HEK293 (cell line): Measurements from ENCODE around the gene TRAF7.

Experiments
- CTCF ChIA-PET: fragments of 350-600 bp; formaldehyde crosslinking; extraction: SDS; loops from one replicate; lab custom pipeline; 2021; ENCODE audit warnings: antibody characterized with exemption; lab: Yijun Ruan, JAX
- POLR2A ChIA-PET: fragments of 300-600 bp; formaldehyde crosslinking; extraction: SDS; loops from one replicate; lab custom pipeline; 2020; ENCODE audit warnings: antibody characterized with exemption, inconsistent platforms; lab: Yijun Ruan, JAX
- H3K27ac ChIP-seq: fragments of 200-500 bp; sonication (Bioruptor generic); 2 replicates; pipeline ENCODE4 v1.5.1; 2014; ENCODE audit warnings: low read depth, low read length, control low read depth, inconsistent platforms; ENCODE audit errors: extremely low read depth
- H3K36me3 ChIP-seq, 2 experiments: fragments of 200-500 bp in 1 of 2; sonication (Bioruptor generic) in 1 of 2; 1 replicate in 1 of 2; 2 replicates in 1 of 2; pipeline ENCODE4 v1.5.1; 2014 to 2017; ENCODE audit warnings: inconsistent platforms in 2 of 2, low read length in 2 of 2; ENCODE audit not compliant: control insufficient read depth in 2 of 2, insufficient read depth in 1 of 2
- H3K4me1 ChIP-seq: fragments of 200-500 bp; sonication (Bioruptor generic); 2 replicates; pipeline ENCODE4 v1.5.1; 2014; ENCODE audit warnings: mild to moderate bottlenecking, low read length, inconsistent platforms; ENCODE audit not compliant: control insufficient read depth, insufficient read depth
- H3K4me3 ChIP-seq: 2 replicates; pipeline ENCODE4 v1.5.1; 2011; ENCODE audit warnings: low read depth, mild to moderate bottlenecking, control low read depth, low read length, moderate library complexity
- H3K9me3 ChIP-seq: fragments of 200-500 bp; sonication (Bioruptor generic); 2 replicates; pipeline ENCODE4 v1.5.1; 2014; ENCODE audit warnings: low read depth, low read length, inconsistent platforms; ENCODE audit not compliant: control insufficient read depth, insufficient read depth
- BCL11A ChIP-seq: fragments of 450-650 bp; formaldehyde crosslinking; IDR thresholded peaks from 2 replicates; pipeline ENCODE4 v1.5.1; 2016; ENCODE audit warnings: low read depth, missing biosample characterization, missing genetic modification characterization
- BCL11B ChIP-seq: fragments of 450-650 bp; formaldehyde crosslinking; IDR thresholded peaks from 2 replicates; pipeline ENCODE4 v1.5.1; 2016; ENCODE audit warnings: low read depth, missing biosample characterization, missing genetic modification characterization
- FEZF1 ChIP-seq: fragments of 450-650 bp; formaldehyde crosslinking; IDR thresholded peaks from 2 replicates; pipeline ENCODE4 v1.5.1; 2016; ENCODE audit warnings: missing biosample characterization, missing genetic modification characterization
- GFI1B ChIP-seq: fragments of 450-650 bp; formaldehyde crosslinking; IDR thresholded peaks from 2 replicates; pipeline ENCODE4 v1.5.1; 2016; ENCODE audit warnings: missing biosample characterization, missing genetic modification characterization
- GLIS2 ChIP-seq: fragments of 450-650 bp; formaldehyde crosslinking; IDR thresholded peaks from 2 replicates; pipeline ENCODE4 v1.5.1; 2016; ENCODE audit warnings: missing biosample characterization, missing genetic modification characterization
- HOXC10 ChIP-seq: sonication (generic); formaldehyde crosslinking; IDR thresholded peaks from 2 replicates; pipeline ENCODE4 v1.8.1; 2023; ENCODE audit warnings: mild to moderate bottlenecking, missing genetic modification reagents
- HOXD13 ChIP-seq: sonication (generic); formaldehyde crosslinking; IDR thresholded peaks from 2 replicates; pipeline ENCODE4 v1.8.0; 2022; ENCODE audit warnings: missing genetic modification reagents, borderline replicate concordance
- KLF16 ChIP-seq: fragments of 450-650 bp; formaldehyde crosslinking; IDR thresholded peaks from 2 replicates; pipeline ENCODE4 v1.5.1; 2017; ENCODE audit warnings: missing biosample characterization, missing genetic modification characterization
- MYNN ChIP-seq: fragments of 450-650 bp; formaldehyde crosslinking; IDR thresholded peaks from 2 replicates; pipeline ENCODE4 v1.5.1; 2016; ENCODE audit warnings: missing biosample characterization, missing genetic modification characterization, borderline replicate concordance
- OSR2 ChIP-seq: fragments of 450-650 bp; formaldehyde crosslinking; IDR thresholded peaks from 2 replicates; pipeline ENCODE4 v1.5.1; 2016; ENCODE audit warnings: missing biosample characterization, missing genetic modification characterization
- OVOL3 ChIP-seq: fragments of 450-650 bp; formaldehyde crosslinking; IDR thresholded peaks from 2 replicates; pipeline ENCODE4 v1.5.1; 2016; ENCODE audit warnings: missing biosample characterization, missing genetic modification characterization
- SP3 ChIP-seq: fragments of 450-650 bp; formaldehyde crosslinking; IDR thresholded peaks from 2 replicates; pipeline ENCODE4 v1.5.1; 2016; ENCODE audit warnings: missing biosample characterization, missing genetic modification characterization
- YY1 ChIP-seq: fragments of 450-650 bp; formaldehyde crosslinking; IDR thresholded peaks from 2 replicates; pipeline ENCODE4 v1.5.1; 2018; ENCODE audit warnings: missing biosample characterization, missing genetic modification characterization
- ZBTB7A ChIP-seq: fragments of 450-650 bp; formaldehyde crosslinking; IDR thresholded peaks from 2 replicates; pipeline ENCODE4 v1.5.1; 2016; ENCODE audit warnings: low read depth, missing biosample characterization, missing genetic modification characterization
- ZFP69B ChIP-seq: fragments of 450-650 bp; formaldehyde crosslinking; IDR thresholded peaks from 2 replicates; pipeline ENCODE4 v1.5.1; 2016; ENCODE audit warnings: missing biosample characterization, missing genetic modification characterization
- ZNF223 ChIP-seq: fragments of 450-650 bp; formaldehyde crosslinking; IDR thresholded peaks from 2 replicates; pipeline ENCODE4 v1.5.1; 2016; ENCODE audit warnings: missing biosample characterization, missing genetic modification characterization
- ZNF23 ChIP-seq: fragments of 450-650 bp; formaldehyde crosslinking; IDR thresholded peaks from 2 replicates; pipeline ENCODE4 v1.5.1; 2016; ENCODE audit warnings: missing biosample characterization, missing genetic modification characterization, borderline replicate concordance
- ZNF341 ChIP-seq: fragments of 450-650 bp; formaldehyde crosslinking; IDR thresholded peaks from 2 replicates; pipeline ENCODE4; 2016; ENCODE audit warnings: low read depth, missing biosample characterization, missing genetic modification characterization
- ZNF366 ChIP-seq: fragments of 450-650 bp; formaldehyde crosslinking; conservative IDR thresholded peaks from 2 replicates; pipeline ENCODE4 v1.5.1; 2016; ENCODE audit warnings: missing biosample characterization, missing genetic modification characterization
- ZNF404 ChIP-seq: fragments of 450-650 bp; formaldehyde crosslinking; IDR thresholded peaks from 2 replicates; pipeline ENCODE4 v1.5.1; 2017; ENCODE audit warnings: missing biosample characterization, missing genetic modification characterization
- ZNF521 ChIP-seq: fragments of 450-650 bp; formaldehyde crosslinking; IDR thresholded peaks from 2 replicates; pipeline ENCODE4 v1.5.1; 2017; ENCODE audit warnings: missing biosample characterization, mild to moderate bottlenecking, missing genetic modification characterization
- ZNF548 ChIP-seq: fragments of 450-650 bp; formaldehyde crosslinking; IDR thresholded peaks from 2 replicates; pipeline ENCODE4 v1.5.1; 2016; ENCODE audit warnings: missing biosample characterization, missing genetic modification characterization
- ZNF629 ChIP-seq: fragments of 450-650 bp; formaldehyde crosslinking; IDR thresholded peaks from 2 replicates; pipeline ENCODE4 v1.5.1; 2017; ENCODE audit warnings: missing biosample characterization, missing genetic modification characterization
- TF ChIP-seq, protein P1 (sequence below): fragments of 450-650 bp; formaldehyde crosslinking; IDR thresholded peaks from 2 replicates; pipeline ENCODE4 v1.5.1; 2017; ENCODE audit warnings: missing biosample characterization, missing genetic modification characterization
- TF ChIP-seq, protein P2 (sequence below): IDR thresholded peaks from 2 replicates; pipeline ENCODE4 v1.6.1; 2011; ENCODE audit warnings: mild to moderate bottlenecking, low read depth, low read length, borderline replicate concordance
- TF ChIP-seq, protein P3 (sequence below): fragments of 450-650 bp; formaldehyde crosslinking; IDR thresholded peaks from 2 replicates; pipeline ENCODE4 v1.5.1; 2017; ENCODE audit warnings: missing biosample characterization, missing genetic modification characterization
- TF ChIP-seq, protein P4 (sequence below): fragments of 450-650 bp; formaldehyde crosslinking; IDR thresholded peaks from 2 replicates; pipeline ENCODE4 v1.5.0; 2017; ENCODE audit warnings: missing biosample characterization, missing genetic modification characterization, borderline replicate concordance
- TF ChIP-seq, protein P5 (sequence below): fragments of 450-650 bp; formaldehyde crosslinking; IDR thresholded peaks from 2 replicates; pipeline ENCODE4 v1.5.1; 2016; ENCODE audit warnings: missing biosample characterization, missing genetic modification characterization

Gene TRAF7

DNA sequence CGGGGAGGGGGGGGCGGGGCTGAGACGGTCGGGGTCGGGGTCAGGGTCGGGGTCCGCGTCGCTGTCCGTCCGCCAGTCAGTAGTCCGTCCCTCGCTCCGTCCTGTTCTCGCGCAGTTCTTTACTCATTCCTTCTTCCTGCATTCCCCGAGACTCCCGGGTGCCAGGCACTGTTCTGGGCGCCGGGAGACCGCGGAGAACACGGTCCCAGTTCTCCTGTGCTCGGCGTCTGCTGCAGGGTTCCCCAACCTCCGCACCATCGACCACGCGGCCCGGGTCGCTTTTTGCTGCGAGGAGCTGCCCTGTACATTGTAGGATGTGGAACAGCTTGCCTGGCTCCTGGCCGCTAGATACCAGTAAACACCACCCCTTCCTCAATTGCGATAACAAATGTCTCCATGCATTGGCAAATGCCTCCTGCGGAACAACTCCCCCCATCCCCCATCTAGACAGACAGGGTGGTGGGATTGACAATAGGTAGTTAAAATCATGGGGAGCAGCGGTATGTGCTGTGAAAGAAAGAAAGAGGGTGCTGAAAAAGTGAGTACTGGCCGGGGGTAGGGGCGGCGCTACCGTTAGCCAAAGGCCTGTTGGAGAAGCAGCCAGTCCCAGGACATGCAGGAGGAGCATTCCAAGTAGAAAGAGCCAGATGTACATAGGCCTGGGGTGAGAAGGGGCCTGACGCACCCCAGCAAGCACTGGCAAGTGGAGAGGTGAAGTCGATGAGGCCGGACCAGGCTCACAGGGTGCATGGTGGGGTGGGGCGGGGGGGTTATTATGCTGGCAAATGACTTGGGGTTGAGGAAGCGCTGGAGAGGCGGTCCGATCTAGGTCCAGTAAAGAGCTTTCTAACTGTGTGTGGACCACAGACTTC is 631 bp downstream of the TRAF7 start:
- Histone ChIP-seq H3K4me1 (no peaks in the 10 kb centered on the region), H3K9me3 (no peaks in the 10 kb centered on the region), H3K36me3 (peaks cover 0 to 40% of the 10 kb centered on the region in 2 experiments; a peak in 2 of 3 replicates), H3K4me3 (peak overlapping the region; percentile 77), H3K27ac (peak overlapping the region; percentile 20; the same call in 1 of the 2 replicates)
- ChIA-PET POLR2A (interaction anchor here (0.5 to 2.6 kb wide), 88 partner anchors 7 to 749 kb away, joined by 3 to 92 read pairs (median 5); partner anchors contain the start of genes AMDHD2, ATP6V0C, BRICD5 and CEMP1), CTCF (interaction anchor here (0.6 to 3.8 kb wide), 8 partner anchors 16 to 309 kb away, joined by 3 to 26 read pairs (median 4); partner anchors contain the start of gene ECI1)
- TF ChIP-seq ZNF521 (tag by site-specific recombination) (no peak), SP3 (tag by site-specific recombination) (no peak), GFI1B (no peak), ZNF548 (tag by site-specific recombination) (no peak), FEZF1 (tag by site-specific recombination) (no peak), BCL11B (tag by site-specific recombination) (0 out of 2 replicates have a peak, but pooled peaks have one; percentile 61), ZNF629 (no peak), ZFP69B (tag by site-specific recombination) (no peak), ZNF404 (no peak), BCL11A (tag by site-specific recombination) (no peak), ZNF23 (tag by site-specific recombination) (no peak), ZBTB7A (tag by site-specific recombination) (0 out of 2 replicates have a peak, but pooled peaks have one; percentile 30), MYNN (tag by site-specific recombination) (no peak), ZNF341 (tag by site-specific recombination) (peak; percentile 55), HOXC10 (CRISPR knock-in tag) (no peak), YY1 (no peak), KLF16 (tag by site-specific recombination) (no peak), ZNF366 (tag by site-specific recombination) (no peak), ZNF223 (tag by site-specific recombination) (no peak), GLIS2 (tag by site-specific recombination) (0 out of 2 replicates have a peak, but pooled peaks have one; percentile 12), OVOL3 (no peak), HOXD13 (CRISPR knock-in tag) (no peak), OSR2 (tag by site-specific recombination) (no peak)
- TF ChIP-seq, protein P1, sequence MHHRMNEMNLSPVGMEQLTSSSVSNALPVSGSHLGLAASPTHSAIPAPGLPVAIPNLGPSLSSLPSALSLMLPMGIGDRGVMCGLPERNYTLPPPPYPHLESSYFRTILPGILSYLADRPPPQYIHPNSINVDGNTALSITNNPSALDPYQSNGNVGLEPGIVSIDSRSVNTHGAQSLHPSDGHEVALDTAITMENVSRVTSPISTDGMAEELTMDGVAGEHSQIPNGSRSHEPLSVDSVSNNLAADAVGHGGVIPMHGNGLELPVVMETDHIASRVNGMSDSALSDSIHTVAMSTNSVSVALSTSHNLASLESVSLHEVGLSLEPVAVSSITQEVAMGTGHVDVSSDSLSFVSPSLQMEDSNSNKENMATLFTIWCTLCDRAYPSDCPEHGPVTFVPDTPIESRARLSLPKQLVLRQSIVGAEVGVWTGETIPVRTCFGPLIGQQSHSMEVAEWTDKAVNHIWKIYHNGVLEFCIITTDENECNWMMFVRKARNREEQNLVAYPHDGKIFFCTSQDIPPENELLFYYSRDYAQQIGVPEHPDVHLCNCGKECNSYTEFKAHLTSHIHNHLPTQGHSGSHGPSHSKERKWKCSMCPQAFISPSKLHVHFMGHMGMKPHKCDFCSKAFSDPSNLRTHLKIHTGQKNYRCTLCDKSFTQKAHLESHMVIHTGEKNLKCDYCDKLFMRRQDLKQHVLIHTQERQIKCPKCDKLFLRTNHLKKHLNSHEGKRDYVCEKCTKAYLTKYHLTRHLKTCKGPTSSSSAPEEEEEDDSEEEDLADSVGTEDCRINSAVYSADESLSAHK, result no peak
- TF ChIP-seq, protein P2, sequence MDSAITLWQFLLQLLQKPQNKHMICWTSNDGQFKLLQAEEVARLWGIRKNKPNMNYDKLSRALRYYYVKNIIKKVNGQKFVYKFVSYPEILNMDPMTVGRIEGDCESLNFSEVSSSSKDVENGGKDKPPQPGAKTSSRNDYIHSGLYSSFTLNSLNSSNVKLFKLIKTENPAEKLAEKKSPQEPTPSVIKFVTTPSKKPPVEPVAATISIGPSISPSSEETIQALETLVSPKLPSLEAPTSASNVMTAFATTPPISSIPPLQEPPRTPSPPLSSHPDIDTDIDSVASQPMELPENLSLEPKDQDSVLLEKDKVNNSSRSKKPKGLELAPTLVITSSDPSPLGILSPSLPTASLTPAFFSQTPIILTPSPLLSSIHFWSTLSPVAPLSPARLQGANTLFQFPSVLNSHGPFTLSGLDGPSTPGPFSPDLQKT, result no peak
- TF ChIP-seq, protein P3, sequence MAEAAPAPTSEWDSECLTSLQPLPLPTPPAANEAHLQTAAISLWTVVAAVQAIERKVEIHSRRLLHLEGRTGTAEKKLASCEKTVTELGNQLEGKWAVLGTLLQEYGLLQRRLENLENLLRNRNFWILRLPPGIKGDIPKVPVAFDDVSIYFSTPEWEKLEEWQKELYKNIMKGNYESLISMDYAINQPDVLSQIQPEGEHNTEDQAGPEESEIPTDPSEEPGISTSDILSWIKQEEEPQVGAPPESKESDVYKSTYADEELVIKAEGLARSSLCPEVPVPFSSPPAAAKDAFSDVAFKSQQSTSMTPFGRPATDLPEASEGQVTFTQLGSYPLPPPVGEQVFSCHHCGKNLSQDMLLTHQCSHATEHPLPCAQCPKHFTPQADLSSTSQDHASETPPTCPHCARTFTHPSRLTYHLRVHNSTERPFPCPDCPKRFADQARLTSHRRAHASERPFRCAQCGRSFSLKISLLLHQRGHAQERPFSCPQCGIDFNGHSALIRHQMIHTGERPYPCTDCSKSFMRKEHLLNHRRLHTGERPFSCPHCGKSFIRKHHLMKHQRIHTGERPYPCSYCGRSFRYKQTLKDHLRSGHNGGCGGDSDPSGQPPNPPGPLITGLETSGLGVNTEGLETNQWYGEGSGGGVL (tag by site-specific recombination), result no peak
- TF ChIP-seq, protein P4, sequence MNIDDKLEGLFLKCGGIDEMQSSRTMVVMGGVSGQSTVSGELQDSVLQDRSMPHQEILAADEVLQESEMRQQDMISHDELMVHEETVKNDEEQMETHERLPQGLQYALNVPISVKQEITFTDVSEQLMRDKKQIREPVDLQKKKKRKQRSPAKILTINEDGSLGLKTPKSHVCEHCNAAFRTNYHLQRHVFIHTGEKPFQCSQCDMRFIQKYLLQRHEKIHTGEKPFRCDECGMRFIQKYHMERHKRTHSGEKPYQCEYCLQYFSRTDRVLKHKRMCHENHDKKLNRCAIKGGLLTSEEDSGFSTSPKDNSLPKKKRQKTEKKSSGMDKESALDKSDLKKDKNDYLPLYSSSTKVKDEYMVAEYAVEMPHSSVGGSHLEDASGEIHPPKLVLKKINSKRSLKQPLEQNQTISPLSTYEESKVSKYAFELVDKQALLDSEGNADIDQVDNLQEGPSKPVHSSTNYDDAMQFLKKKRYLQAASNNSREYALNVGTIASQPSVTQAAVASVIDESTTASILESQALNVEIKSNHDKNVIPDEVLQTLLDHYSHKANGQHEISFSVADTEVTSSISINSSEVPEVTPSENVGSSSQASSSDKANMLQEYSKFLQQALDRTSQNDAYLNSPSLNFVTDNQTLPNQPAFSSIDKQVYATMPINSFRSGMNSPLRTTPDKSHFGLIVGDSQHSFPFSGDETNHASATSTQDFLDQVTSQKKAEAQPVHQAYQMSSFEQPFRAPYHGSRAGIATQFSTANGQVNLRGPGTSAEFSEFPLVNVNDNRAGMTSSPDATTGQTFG, result no peak
- TF ChIP-seq, protein P5, sequence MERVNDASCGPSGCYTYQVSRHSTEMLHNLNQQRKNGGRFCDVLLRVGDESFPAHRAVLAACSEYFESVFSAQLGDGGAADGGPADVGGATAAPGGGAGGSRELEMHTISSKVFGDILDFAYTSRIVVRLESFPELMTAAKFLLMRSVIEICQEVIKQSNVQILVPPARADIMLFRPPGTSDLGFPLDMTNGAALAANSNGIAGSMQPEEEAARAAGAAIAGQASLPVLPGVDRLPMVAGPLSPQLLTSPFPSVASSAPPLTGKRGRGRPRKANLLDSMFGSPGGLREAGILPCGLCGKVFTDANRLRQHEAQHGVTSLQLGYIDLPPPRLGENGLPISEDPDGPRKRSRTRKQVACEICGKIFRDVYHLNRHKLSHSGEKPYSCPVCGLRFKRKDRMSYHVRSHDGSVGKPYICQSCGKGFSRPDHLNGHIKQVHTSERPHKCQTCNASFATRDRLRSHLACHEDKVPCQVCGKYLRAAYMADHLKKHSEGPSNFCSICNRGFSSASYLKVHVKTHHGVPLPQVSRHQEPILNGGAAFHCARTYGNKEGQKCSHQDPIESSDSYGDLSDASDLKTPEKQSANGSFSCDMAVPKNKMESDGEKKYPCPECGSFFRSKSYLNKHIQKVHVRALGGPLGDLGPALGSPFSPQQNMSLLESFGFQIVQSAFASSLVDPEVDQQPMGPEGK (tag by site-specific recombination), result 0 out of 2 replicates have a peak, but pooled peaks have one; percentile 12
